Measurements from ENCODE around the gene SLFN5. TPM values are rescaled to one million over a fixed set of nuclear protein-coding genes. Genes with fewer than 3 reads are reported as not detected.
"Not testable (repeated sequence)": the region's sequence is repeated elsewhere in the genome, so short reads cannot be mapped to it uniquely, and the experiment has no call there.

The SLFN5 gene
- polyA plus RNA-seq (2013, experiment 1 of 2): 21.8 TPM
- polyA plus RNA-seq (2013, experiment 2 of 2): 19.3 TPM

DNA sequence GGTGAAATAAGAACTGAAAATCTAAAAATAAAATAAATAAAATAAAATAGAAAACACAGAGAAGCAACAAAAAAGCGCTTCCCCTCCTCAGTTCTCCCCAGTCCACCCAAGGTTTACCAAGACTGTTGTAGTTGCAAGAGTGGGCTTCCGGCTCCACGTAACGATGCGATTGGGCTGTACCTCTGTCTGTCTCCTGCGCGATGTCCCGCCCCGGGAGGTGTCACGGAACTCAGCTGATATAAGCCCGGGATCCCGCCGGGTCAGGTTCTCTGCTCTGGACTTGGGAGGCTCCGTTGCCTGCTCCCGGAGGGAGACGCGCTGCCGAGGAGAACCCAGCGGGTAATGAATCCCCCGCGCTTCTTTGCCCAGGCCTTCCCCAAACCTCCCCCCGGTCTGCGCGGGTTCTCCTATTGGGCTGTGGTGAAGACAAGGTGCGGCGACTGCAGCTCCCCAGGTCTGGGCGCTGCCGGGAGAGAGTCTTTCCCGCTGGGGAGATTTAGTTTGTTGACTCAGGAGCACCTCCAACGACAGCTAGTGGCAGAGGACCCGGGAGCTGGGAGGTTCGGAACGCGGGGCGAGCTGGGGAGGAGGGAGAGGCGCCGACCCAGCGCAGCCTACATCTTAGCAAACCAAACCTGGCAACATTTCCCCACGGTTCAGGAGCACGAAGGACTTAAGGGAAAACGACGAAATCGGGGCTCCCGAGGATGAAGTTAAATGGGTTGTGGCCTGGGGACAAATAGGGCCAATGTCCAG lies at the start of gene SLFN5:
Gene SLFN5, plus strand, starts transcription at position 268 of the 756 bp plus-strand sequence. CDS start 15,619 bp downstream, outside the sequence.
- peaks cover 19% of the 10 kb centered on the region for H3K4me1 ChIP-seq (ENCODE audit: control insufficient read depth, insufficient read depth, low read length, poor library complexity, severe bottlenecking)
- peaks cover 9% of the 10 kb centered on the region for H3K36me3 ChIP-seq (ENCODE audit: control insufficient read depth, insufficient read depth, low read length)
- WGBS, 2 experiments (ENCODE audit: insufficient coverage in 2 of 2): 0 to 1% methylated on average over 26 to 30 of the region's 44 CpGs
- no peaks in the 10 kb centered on the region for H3K9me3 ChIP-seq (ENCODE audit: control insufficient read depth, low read length)
- H3K27ac ChIP-seq (ENCODE audit: low read depth, low read length, severe bottlenecking): peak within 1 kb of the TSS; percentile 76
- peak within 1 kb of the TSS; percentile 69 for H3K4me3 ChIP-seq (ENCODE audit: extremely low read depth, insufficient read depth, low read length, poor library complexity, severe bottlenecking)

DNA sequence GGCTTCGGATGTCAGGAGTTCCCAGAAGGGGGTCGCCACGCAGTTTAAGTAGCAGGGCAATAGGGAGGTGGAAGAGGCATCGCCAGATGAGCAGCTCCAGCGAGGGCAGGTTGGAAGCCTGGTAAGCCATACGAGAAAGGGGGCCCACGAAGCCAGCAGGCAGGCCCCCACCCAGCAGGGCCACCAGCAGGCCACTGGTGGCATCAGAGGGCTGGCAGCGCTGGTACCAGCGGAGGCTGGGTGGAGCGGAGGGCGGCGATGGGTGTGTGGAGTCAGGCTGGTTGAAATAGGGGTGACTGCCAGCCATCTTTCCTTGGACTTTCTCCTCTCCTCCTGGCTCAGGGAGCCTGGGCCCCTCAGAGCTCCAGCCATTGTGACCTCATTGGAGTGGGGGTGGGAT lies 48.9 kb upstream of the SLFN5 start, which contains the start of gene SLC35G3:
Gene SLC35G3, minus strand, starts transcription at position 393 of the 400 bp plus-strand sequence. Its CDS starts 86 bp downstream, at position 307.
- H3K4me3 ChIP-seq (ENCODE audit: extremely low read depth, insufficient read depth, low read length, poor library complexity, severe bottlenecking); H3K36me3 ChIP-seq (ENCODE audit: control insufficient read depth, insufficient read depth, low read length); H3K4me1 ChIP-seq (ENCODE audit: control insufficient read depth, insufficient read depth, low read length, poor library complexity, severe bottlenecking); H3K27ac ChIP-seq (ENCODE audit: low read depth, low read length, severe bottlenecking); H3K9me3 ChIP-seq (ENCODE audit: control insufficient read depth, low read length): not testable (repeated sequence)
- WGBS, 2 experiments (ENCODE audit: insufficient coverage in 2 of 2): 88 to 92% methylated on average over 2 to 12 of the region's 12 CpGs

DNA sequence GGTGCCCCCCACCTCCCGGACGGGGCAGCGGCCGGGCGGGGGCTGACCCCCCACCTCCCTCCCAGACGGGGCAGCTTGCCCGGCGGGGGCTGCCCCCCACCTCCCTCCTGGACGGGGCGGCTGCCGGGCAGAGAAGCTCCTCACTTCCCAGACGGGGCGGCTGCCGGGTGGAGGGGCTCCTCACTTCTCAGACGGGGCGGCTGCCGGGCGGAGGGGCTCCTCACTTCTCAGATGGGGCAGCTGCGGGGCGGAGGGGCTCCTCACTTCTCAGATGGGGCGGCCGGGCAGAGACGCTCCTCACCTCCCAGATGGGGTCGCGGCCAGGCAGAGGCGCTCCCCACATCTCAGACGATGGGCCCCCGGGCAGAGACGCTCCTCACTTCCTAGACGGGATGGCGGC lies 47.8 kb upstream of the SLFN5 start:
- H3K36me3 ChIP-seq (ENCODE audit: control insufficient read depth, insufficient read depth, low read length); H3K27ac ChIP-seq (ENCODE audit: low read depth, low read length, severe bottlenecking); H3K9me3 ChIP-seq (ENCODE audit: control insufficient read depth, low read length); H3K4me1 ChIP-seq (ENCODE audit: control insufficient read depth, insufficient read depth, low read length, poor library complexity, severe bottlenecking); H3K4me3 ChIP-seq (ENCODE audit: extremely low read depth, insufficient read depth, low read length, poor library complexity, severe bottlenecking): not testable (repeated sequence)
- WGBS, 2 experiments (ENCODE audit: insufficient coverage in 2 of 2): 91 to 97% methylated on average over 10 to 18 of the region's 31 CpGs

DNA sequence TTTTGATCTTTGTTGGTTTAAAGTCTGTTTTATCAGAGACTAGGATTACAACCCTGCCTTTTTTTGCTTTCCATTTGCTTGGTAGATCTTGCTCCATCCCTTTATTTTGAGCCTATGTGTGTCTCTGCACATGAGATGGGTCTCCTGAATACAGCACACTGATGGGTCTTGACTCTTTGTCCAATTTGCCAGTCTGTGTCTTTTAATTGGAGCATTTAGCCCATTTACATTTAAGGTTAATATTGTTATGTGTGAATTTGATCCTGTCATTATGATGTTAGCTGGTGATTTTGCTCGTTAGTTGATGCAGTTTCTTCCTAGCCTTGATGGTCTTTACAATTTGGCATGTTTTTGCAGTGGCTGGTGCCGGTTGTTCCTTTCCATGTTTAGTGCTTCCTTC lies 40.3 kb upstream of the SLFN5 start:
- not testable (repeated sequence) for H3K27ac ChIP-seq (ENCODE audit: low read depth, low read length, severe bottlenecking); H3K36me3 ChIP-seq (ENCODE audit: control insufficient read depth, insufficient read depth, low read length); H3K4me3 ChIP-seq (ENCODE audit: extremely low read depth, insufficient read depth, low read length, poor library complexity, severe bottlenecking); H3K9me3 ChIP-seq (ENCODE audit: control insufficient read depth, low read length); H3K4me1 ChIP-seq (ENCODE audit: control insufficient read depth, insufficient read depth, low read length, poor library complexity, severe bottlenecking)
- no CpG with 5 or more reads among the region's 2 CpGs for WGBS, 2 experiments (ENCODE audit: insufficient coverage in 2 of 2)

DNA sequence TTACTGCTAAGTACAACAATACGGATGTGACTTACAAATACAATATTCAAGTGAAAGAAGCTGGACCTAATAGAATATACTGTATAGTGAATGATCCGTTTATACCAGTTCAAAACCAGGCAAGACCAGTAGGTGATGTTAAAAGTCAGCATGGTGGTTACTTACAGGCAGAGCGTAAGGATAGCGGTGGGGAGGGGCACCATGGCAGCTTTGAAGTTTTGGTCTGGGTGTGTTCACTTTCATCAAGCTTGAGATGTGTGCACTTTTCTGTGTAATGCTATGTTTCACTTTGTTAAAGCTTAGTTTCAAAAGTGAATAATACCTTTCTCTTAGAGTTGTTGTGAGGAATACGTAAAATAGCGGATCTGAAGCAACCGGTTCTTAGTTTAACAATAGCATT lies 32.1 kb upstream of the SLFN5 start:
- whole genome bisulfite sequencing, 2 experiments (ENCODE audit: insufficient coverage in 2 of 2): 33 to 64% methylated on average over 2 to 3 of the region's 7 CpGs
- Histone ChIP-seq H3K27ac (ENCODE audit: low read depth, low read length, severe bottlenecking) (no peak overlapping the region), H3K36me3 (ENCODE audit: control insufficient read depth, insufficient read depth, low read length) (no peaks in the 10 kb centered on the region), H3K9me3 (ENCODE audit: control insufficient read depth, low read length) (no peaks in the 10 kb centered on the region), H3K4me3 (ENCODE audit: extremely low read depth, insufficient read depth, low read length, poor library complexity, severe bottlenecking) (no peak overlapping the region), H3K4me1 (ENCODE audit: control insufficient read depth, insufficient read depth, low read length, poor library complexity, severe bottlenecking) (no peaks in the 10 kb centered on the region)

DNA sequence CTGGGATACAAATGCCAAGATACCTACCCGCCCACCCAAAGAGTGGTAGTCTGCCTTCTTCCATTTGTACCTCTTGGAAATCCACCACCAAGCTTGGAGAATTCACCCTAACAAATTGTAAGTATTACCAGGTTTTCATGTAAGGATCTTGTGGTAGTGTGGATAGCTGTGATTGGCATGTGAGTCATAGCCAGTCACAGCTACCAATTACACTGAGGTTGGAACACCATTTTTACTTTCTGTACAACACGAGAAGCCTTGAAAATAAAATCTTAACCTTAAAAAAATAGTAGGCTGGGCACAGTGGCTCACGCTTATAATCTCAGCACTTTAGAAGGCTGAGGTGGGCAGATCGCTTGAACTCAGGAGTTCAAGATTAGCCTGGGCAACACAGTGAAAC lies 30.2 kb upstream of the SLFN5 start:
- H3K4me1 ChIP-seq (ENCODE audit: control insufficient read depth, insufficient read depth, low read length, poor library complexity, severe bottlenecking): no peaks in the 10 kb centered on the region
- 79 to 88% methylated on average over 1 to 2 of the region's 4 CpGs for WGBS, 2 experiments (ENCODE audit: insufficient coverage in 2 of 2)
- no peaks in the 10 kb centered on the region for H3K36me3 ChIP-seq (ENCODE audit: control insufficient read depth, insufficient read depth, low read length)
- no peaks in the 10 kb centered on the region for H3K9me3 ChIP-seq (ENCODE audit: control insufficient read depth, low read length)
- no peak overlapping the region for H3K4me3 ChIP-seq (ENCODE audit: extremely low read depth, insufficient read depth, low read length, poor library complexity, severe bottlenecking)
- H3K27ac ChIP-seq (ENCODE audit: low read depth, low read length, severe bottlenecking): no peak overlapping the region

DNA sequence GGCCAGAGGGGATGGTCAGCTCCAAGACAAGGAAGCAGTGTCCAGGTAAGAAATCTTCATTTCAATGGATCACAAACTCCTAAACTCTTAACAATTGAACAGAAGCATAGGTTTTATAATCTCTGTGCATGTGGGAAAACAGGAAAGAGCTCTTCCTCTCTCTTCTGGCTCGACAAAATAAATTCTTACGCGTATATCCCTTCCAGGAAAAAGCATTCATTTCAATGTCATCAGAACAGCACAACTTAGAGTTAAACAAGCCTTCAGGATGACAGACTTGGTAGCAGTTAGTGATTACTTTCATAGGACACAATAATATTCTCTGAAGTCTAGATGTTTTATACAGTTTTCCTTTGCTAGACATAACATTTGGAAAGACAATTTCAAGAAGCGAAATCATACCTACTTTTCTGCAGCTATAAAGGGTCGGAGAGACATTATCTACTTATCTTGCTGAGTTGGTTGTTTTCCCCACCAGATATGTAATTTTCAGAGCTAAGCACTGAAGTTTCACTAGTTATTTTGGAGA lies 29.4 kb upstream of the SLFN5 start:
- WGBS, 2 experiments (ENCODE audit: insufficient coverage in 2 of 2): 100% methylated on average over 1 of the region's 5 CpGs; no CpG with 5 or more reads in 1 of the 2 experiments
- Histone ChIP-seq H3K27ac (ENCODE audit: low read depth, low read length, severe bottlenecking) (no peak overlapping the region), H3K9me3 (ENCODE audit: control insufficient read depth, low read length) (no peaks in the 10 kb centered on the region)

DNA sequence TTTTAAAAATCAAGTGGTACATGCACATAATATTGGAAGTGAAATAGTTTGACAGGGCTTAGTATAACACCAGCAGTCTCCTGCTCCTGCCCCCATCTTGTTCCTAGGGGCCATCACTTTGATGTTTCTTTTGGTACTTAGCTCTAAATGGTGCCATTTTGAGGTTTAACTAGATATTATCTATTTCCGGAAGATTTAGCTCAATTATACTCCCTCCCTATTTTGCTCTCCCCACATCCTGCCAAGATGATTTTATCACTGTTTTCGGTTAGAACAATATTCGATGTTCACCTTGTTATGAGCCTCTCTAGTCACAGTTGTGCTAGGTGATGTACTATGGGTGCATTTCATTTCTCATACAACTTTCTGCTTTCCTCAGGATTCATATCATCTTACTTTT lies 28.7 kb upstream of the SLFN5 start:
- Histone ChIP-seq H3K4me3 (ENCODE audit: extremely low read depth, insufficient read depth, low read length, poor library complexity, severe bottlenecking) (no peak overlapping the region), H3K4me1 (ENCODE audit: control insufficient read depth, insufficient read depth, low read length, poor library complexity, severe bottlenecking) (no peaks in the 10 kb centered on the region)
- WGBS, 2 experiments (ENCODE audit: insufficient coverage in 2 of 2): no CpG with 5 or more reads among the region's 3 CpGs

More for the DNA sequence above, 29.4 kb upstream of the SLFN5 start:
- no peak overlapping the region for H3K4me3 ChIP-seq (ENCODE audit: extremely low read depth, insufficient read depth, low read length, poor library complexity, severe bottlenecking)
- no peaks in the 10 kb centered on the region for H3K4me1 ChIP-seq (ENCODE audit: control insufficient read depth, insufficient read depth, low read length, poor library complexity, severe bottlenecking)
- no peaks in the 10 kb centered on the region for H3K36me3 ChIP-seq (ENCODE audit: control insufficient read depth, insufficient read depth, low read length)

DNA sequence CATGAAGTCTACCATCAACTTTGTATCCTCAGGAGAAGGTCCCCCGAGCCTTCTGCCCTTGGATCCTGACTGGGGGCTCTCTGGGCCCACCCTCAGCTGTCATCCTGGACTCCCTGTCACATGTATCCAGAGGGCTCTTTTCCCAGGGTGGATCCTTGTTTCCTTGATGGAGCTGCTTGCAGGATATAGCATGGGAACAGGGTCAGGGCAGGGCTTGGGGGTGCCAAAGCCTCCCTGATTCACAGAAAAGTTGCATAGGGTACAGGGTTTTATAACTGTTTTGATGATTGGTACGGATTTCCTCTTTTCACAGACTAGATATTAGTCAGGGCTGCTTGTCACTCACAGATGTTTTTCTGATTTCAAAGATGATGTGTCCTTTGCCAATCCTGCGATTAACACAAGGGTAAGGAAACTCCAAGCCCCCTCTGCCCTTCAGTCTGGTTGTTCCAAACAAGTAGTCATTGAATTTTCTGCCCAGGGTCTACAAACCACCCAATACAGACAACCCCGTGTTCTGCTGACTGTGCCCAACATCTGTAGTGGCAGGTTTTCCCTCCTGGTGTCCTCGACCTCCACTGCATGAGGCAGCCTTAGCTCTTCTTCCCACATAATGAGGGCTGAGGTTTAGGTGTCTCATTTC lies 28.1 kb upstream of the SLFN5 start:
- H3K4me3 ChIP-seq (ENCODE audit: extremely low read depth, insufficient read depth, low read length, poor library complexity, severe bottlenecking): no peak overlapping the region
- H3K9me3 ChIP-seq (ENCODE audit: control insufficient read depth, low read length): no peaks in the 10 kb centered on the region
- 73 to 78% methylated on average over 3 of the region's 5 CpGs for WGBS, 2 experiments (ENCODE audit: insufficient coverage in 2 of 2)

More for the DNA sequence above, 28.7 kb upstream of the SLFN5 start:
- H3K27ac ChIP-seq (ENCODE audit: low read depth, low read length, severe bottlenecking): no peak overlapping the region
- H3K36me3 ChIP-seq (ENCODE audit: control insufficient read depth, insufficient read depth, low read length): no peaks in the 10 kb centered on the region
- H3K9me3 ChIP-seq (ENCODE audit: control insufficient read depth, low read length): no peaks in the 10 kb centered on the region

DNA sequence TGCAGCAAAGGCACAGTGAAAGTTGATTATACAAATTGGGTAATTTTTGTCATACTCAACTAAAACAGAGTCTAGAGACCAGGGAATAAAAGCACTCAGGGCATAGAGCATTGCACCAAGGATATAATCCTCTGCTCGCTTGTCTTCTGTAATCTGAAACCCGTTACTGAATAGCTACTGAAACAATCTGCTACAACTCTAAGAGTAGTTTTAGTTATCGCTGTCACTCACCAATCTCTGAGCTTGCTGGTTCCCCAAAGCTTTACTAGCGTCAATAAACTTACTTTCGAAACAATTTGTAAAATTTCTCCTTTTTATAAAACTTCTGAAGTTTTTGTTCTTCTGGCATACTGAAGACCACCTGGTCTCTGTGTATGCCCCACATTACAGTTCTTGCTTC lies 25.8 kb upstream of the SLFN5 start:
- Histone ChIP-seq H3K4me1 (ENCODE audit: control insufficient read depth, insufficient read depth, low read length, poor library complexity, severe bottlenecking) (no peaks in the 10 kb centered on the region), H3K4me3 (ENCODE audit: extremely low read depth, insufficient read depth, low read length, poor library complexity, severe bottlenecking) (no peak overlapping the region), H3K27ac (ENCODE audit: low read depth, low read length, severe bottlenecking) (no peak overlapping the region), H3K9me3 (ENCODE audit: control insufficient read depth, low read length) (no peaks in the 10 kb centered on the region), H3K36me3 (ENCODE audit: control insufficient read depth, insufficient read depth, low read length) (no peaks in the 10 kb centered on the region)
- 75 to 83% methylated on average over 2 to 5 of the region's 5 CpGs for WGBS, 2 experiments (ENCODE audit: insufficient coverage in 2 of 2)

More for the DNA sequence above, 28.1 kb upstream of the SLFN5 start:
- Histone ChIP-seq H3K27ac (ENCODE audit: low read depth, low read length, severe bottlenecking) (no peak overlapping the region), H3K36me3 (ENCODE audit: control insufficient read depth, insufficient read depth, low read length) (no peaks in the 10 kb centered on the region), H3K4me1 (ENCODE audit: control insufficient read depth, insufficient read depth, low read length, poor library complexity, severe bottlenecking) (no peaks in the 10 kb centered on the region)

All from mesodermal cell (in vitro differentiated cells).